HFF-Myc (cell line): ENCODE data around the gene CYP3A5.
"Not testable (repeated sequence)": the region's sequence is repeated elsewhere in the genome, so short reads cannot be mapped to it uniquely, and the experiment has no call there.

Experiments
- DNase-seq: peaks from one replicate; pipeline ENCODE4 v3.0.0-alpha.2; 2011; ENCODE audit warnings: low read depth; ENCODE audit errors: extremely low read depth
- H3K4me3 ChIP-seq: replicated peaks from 2 replicates; pipeline ENCODE4 v1.5.1; 2011; ENCODE audit warnings: low read depth, mild to moderate bottlenecking, control low read depth, low read length
- CTCF ChIP-seq: IDR thresholded peaks from 2 replicates; pipeline ENCODE4 v1.5.1; 2012; ENCODE audit warnings: mild to moderate bottlenecking, low read depth, low read length, control low read depth; ENCODE audit errors: missing control alignments

The CYP3A5 gene

GRCh38 chr7:99693427-99694200 lies 13.8 kb upstream of the CYP3A5 start:
- TF ChIP-seq CTCF = no peak
- no peak overlapping the region for H3K4me3 ChIP-seq
- no peak for DNase-seq

- no peak for TF ChIP-seq CTCF
- H3K4me3 ChIP-seq = no peak overlapping the region
- DNase-seq = no peak
Observed at GRCh38 chr7:99693100-99693426, 13.3 kb upstream of the CYP3A5 start.

GRCh38 chr7:99692563-99692962 lies 12.8 kb upstream of the CYP3A5 start:
- not testable (repeated sequence) for H3K4me3 ChIP-seq, DNase-seq

- not testable (repeated sequence) for DNase-seq
Observed at GRCh38 chr7:99691658-99692057, 11.9 kb upstream of the CYP3A5 start.

GRCh38 chr7:99690918-99691317 lies 11.1 kb upstream of the CYP3A5 start:
- not testable (repeated sequence) for DNase-seq, H3K4me3 ChIP-seq

More at GRCh38 chr7:99691658-99692057, 11.9 kb upstream of the CYP3A5 start:
- H3K4me3 ChIP-seq = not testable (repeated sequence)

- H3K4me3 ChIP-seq, DNase-seq: not testable (repeated sequence)
Observed at GRCh38 chr7:99685871-99686608, 6.2 kb upstream of the CYP3A5 start.

GRCh38 chr7:99685129-99685758 lies 5.4 kb upstream of the CYP3A5 start:
- H3K4me3 ChIP-seq = no peak overlapping the region
- no peak for TF ChIP-seq CTCF
- no peak for DNase-seq

- TF ChIP-seq CTCF = no peak
- DNase-seq = peak; percentile 16
- H3K4me3 ChIP-seq = no peak overlapping the region
Observed at GRCh38 chr7:99679032-99679399, 780 bp downstream of the CYP3A5 start.

- no peak overlapping the region for H3K4me3 ChIP-seq
- DNase-seq = no peak
- TF ChIP-seq CTCF = no peak
Observed at GRCh38 chr7:99677648-99678045, 2.1 kb downstream of the CYP3A5 start.
